GM21447 (cell line): ENCODE measurements around the gene JAM3.

Source experiments
- ATAC-seq: cut with Tn5 transposase; IDR thresholded peaks from one replicate; pipeline ENCODE4 v1.9.1; 2021; ENCODE audit not compliant: unreplicated experiment

Gene JAM3

DNA sequence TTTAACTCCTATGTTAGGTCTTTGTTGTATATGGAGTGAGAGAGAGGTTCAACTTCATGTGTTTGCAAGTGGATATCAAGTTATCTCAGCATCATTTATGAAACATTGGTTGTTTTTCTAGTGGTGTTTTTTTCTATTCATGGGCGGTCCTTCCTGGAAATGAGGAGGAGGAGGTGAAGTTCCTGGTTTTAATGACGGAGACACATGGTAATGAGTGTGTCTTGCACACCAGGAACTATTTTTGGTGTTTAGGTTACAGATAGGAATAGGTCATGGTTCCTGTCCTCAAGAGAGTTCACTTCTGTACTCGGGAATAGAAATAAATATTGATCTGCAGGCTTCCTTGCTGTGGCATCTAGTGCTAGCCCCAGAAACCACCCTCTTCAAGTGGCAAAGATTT is 74.9 kb downstream of the JAM3 start:
- ATAC-seq, result no peak

DNA sequence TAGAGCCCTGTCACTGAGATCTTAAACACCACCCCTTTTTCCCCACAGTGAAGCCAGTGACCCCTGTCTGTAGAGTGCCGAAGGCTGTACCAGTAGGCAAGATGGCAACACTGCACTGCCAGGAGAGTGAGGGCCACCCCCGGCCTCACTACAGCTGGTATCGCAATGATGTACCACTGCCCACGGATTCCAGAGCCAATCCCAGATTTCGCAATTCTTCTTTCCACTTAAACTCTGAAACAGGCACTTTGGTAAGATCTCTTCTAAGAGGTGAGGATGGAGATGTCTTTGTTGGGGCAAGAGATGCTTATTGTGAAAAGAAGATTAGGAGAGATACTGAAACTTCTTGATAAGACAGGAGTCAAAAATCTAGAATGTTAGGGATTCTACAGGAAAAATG is 75.9 kb downstream of the JAM3 start:
- ATAC-seq, result no peak

DNA sequence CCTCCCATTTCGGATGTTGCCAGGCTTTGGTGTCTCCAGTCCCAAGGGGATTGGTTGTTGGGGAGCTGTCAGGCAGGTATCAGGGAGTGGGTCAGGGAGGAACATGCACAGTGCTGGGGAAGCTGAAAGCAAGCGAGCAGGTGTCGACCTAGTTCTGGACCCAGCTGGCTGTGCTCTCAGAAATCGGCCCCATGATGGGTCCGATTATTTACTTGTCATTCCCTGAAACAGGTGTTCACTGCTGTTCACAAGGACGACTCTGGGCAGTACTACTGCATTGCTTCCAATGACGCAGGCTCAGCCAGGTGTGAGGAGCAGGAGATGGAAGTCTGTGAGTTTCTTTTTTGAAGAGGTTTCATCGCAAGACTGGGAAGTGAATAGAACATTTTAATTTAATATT is 76.8 kb downstream of the JAM3 start:
- no peak for ATAC-seq

DNA sequence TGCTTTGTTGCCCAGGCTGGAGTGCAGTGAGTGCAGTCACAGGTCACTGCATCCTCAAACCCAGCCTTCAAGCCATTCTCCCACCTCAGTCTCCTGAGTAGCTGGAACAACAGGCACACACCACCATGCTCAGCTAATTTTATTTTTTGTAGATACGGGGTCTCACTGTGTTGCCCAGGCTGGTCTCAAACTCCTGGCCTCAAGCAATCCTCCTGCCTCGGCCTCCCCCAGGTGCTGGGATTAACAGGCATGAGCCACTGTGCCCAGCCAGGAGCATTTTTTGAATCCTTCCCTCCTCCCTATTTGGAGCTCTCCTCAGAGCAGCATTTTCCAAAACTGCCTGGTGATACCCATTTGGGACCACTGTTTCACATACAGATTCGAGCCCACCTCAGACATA is 77.7 kb downstream of the JAM3 start:
- no peak for ATAC-seq

DNA sequence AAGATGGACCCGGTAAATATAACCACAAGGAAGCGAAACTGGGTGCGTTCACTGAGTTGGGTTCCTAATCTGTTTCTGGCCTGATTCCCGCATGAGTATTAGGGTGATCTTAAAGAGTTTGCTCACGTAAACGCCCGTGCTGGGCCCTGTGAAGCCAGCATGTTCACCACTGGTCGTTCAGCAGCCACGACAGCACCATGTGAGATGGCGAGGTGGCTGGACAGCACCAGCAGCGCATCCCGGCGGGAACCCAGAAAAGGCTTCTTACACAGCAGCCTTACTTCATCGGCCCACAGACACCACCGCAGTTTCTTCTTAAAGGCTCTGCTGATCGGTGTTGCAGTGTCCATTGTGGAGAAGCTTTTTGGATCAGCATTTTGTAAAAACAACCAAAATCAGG is 80.5 kb downstream of the JAM3 start:
- no peak for ATAC-seq

DNA sequence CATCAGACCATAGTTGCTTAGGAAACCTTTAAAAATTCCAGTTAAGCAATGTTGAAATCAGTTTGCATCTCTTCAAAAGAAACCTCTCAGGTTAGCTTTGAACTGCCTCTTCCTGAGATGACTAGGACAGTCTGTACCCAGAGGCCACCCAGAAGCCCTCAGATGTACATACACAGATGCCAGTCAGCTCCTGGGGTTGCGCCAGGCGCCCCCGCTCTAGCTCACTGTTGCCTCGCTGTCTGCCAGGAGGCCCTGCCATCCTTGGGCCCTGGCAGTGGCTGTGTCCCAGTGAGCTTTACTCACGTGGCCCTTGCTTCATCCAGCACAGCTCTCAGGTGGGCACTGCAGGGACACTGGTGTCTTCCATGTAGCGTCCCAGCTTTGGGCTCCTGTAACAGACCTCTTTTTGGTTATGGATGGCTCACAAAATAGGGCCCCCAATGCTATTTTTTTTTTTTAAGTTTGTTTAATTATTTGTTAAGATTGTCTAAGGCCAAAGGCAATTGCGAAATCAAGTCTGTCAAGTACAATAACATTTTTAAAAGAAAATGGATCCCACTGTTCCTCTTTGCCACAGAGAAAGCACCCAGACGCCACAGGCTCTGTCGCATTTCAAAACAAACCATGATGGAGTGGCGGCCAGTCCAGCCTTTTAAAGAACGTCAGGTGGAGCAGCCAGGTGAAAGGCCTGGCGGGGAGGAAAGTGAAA is 81.5 kb downstream of the JAM3 start:
- no peak for ATAC-seq

DNA sequence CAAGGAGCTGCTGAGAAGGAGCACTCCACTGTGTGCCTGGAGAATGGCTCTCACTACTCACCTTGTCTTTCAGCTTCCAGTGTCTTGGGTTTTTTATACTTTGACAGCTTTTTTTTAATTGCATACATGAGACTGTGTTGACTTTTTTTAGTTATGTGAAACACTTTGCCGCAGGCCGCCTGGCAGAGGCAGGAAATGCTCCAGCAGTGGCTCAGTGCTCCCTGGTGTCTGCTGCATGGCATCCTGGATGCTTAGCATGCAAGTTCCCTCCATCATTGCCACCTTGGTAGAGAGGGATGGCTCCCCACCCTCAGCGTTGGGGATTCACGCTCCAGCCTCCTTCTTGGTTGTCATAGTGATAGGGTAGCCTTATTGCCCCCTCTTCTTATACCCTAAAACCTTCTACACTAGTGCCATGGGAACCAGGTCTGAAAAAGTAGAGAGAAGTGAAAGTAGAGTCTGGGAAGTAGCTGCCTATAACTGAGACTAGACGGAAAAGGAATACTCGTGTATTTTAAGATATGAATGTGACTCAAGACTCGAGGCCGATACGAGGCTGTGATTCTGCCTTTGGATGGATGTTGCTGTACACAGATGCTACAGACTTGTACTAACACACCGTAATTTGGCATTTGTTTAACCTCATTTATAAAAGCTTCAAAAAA is 82.3 kb downstream of the JAM3 start:
- ATAC-seq, result no peak

DNA sequence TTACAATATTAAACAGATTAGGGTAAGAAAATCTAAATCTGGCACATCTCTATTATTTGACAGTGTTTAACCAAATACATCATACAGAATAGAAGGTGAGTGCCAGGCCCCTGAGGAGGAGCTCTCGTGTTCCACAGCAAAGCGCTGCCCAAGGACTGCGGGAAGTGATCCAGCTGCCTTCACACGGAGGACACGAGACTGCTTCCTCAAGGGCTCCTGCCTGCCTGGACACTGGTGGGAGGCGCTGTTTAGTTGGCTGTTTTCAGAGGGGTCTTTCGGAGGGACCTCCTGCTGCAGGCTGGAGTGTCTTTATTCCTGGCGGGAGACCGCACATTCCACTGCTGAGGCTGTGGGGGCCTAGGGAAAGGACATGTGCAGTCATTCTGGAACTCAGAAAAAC is 83.8 kb downstream of the JAM3 start:
- ATAC-seq, result no peak

DNA sequence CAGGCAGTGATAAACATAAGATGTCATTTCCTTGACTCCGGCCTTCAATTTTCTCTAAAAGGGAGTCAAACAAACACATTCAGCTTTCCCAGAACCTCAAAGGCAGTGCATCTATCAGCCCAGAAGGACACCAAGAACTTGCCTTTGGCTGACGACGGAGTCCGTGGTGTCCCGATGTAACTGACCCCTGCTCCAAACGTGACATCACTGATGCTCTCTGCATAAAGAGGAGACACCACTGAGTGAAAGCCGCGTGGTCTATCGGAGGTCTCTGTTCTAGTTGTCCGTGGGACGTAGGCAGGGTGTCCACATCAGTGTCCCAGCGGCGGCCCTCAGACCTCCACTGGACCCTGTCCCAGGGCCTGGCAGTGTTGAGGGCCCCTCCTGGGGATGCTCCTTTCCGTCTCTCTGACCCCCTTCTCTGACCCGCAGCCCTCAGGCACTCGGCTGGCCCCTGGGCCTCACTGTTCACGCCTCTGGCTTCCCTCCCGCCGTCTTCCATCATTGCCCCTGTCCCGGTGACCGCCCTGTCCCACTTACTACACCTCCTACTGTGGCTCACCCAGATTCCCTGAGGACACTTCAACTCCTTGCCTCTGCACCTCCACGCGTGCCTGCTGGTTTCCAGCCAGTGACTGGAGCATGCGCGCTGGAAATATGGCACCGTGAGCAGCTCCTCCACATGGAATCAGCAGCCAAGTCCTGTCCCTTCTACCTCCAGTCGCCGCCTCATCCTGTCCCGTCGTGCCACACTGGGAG is 84.5 kb downstream of the JAM3 start:
- no peak for ATAC-seq

DNA sequence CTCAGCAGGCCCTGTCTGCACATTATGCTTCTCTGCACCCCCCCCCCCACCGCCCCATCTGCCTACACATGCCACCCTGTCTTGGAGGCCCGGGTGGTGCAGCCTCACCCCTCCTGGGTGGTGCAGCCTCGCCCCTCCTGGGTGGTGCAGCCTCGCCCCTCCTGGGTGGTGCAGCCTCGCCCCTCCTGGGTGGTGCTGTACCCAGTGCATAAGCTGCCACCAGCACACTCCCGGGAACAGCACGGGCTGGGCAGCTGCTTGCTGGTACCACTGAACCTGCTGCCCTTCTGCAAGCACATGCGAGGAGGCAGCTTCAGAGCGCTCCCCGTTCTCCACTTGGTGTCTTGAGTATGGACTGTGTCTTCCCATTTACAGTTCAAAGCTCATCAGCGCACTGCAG is 85.6 kb downstream of the JAM3 start:
- ATAC-seq, result no peak

DNA sequence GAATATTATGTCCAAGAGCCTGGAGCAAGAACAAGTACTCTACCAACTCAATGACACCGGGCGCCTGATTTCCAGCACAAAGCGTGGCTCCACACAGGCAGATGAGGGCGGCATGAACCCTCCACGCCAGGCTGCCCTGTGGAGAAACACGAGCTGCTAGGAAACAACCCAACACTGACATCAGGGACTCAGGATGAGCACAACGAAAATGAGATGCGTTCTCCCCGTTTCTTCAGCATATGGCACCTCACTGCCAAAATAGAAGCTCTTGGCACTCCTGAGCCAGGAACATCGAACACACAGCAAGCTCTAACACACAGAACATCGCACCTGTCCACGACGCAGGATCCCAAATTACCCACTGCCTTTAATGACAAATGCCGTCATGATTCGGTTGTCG is 86.6 kb downstream of the JAM3 start:
- ATAC-seq, result no peak

DNA sequence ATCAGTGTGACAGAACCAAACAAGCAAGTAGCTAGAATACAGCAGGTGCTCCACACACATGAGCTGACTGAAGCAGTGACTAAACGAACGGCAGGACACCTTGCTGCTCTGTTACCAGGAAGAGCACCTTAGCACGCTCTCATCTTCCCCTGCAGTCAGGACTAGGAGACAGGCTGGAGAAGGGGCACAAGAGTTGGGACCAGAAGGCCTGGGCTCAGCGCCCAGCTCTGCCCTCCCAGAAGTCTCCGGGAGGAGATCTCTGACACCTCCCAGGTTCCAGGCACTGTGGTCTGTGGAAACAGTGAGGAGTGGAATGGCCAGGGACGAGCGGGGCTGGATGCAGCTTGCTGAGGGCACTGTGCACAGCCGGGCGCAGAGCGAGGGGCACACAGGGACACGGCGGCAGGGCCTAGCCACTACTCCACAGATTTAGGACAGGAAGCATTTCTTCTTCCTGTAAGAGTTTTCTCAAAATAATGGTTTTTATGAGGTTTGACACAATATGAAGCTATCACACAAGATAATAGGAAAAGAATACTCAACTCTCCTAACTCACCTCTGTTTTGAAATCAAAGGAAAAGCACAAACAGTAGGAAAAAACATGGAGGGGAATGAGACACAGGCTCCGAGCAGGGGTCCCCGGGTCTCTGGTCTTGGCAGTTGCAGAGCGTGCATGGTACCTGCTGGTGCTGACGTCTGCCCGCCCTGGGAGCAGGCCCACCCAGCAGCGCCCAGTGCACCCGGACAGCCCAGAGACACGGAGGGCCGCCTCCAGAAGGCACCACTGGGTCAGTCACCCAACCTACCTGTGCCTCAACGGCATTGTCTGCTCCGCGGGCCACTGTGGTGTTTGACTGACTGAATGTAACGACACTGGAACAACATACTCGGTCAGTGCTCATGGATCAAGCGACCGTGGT is 87.3 kb downstream of the JAM3 start:
- ATAC-seq, result no peak

DNA sequence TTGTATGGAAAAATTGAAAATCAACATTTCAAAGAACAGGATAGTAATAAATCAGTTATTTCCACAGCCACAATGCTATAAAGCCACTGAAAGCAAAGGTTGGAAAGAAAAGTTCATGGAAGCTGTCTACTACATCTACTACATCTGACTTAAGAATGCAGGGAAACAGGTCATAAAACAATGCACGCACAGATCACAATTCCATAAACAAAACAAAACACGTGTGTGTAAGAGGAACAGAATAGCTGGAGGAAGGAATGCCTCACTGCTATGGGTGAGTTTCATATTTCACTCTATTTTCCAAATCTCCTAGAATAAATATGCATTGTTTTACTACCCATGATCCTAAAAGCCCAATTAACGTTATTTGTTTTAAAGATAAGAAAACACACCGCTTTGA is 88.6 kb downstream of the JAM3 start:
- ATAC-seq, result no peak

DNA sequence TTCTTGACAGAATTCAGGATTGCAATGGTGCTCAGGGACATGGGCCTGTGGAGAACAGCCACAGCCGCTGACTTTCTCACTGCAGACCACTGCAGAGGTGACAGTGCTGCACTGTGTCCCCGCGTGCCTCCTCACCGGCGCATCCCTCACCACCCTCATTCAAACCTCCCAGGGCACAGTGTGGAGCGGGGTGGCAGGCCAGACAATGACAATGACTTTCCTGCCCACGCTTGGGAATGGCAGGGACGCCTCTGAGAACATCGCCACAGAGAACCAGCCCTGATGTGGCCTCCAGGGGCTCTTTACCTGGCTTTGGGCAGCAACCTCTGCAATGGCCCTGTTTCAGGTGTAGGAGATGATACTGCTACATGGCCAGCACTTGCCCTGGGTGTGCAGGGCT is 89.2 kb downstream of the JAM3 start:
- ATAC-seq, result no peak

DNA sequence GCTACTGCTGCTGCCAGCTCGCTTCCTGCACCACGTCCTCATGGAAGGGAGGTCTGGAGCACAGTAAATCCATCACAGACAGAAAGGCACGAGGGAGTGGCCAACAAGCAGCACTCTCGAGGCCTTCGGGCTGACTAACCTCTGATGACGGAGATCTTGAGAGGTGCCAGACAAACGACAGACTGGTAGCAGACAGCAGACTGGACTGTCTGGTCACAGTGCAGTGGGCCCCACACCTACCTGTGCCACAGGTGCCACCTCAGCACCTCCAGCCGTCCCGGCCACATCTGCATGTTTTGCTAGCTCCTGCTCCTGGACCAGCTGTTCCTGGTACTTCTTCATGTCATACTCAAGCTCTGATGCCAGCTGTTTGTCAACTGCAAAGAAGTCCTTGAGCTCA is 90.8 kb downstream of the JAM3 start:
- ATAC-seq, result no peak

DNA sequence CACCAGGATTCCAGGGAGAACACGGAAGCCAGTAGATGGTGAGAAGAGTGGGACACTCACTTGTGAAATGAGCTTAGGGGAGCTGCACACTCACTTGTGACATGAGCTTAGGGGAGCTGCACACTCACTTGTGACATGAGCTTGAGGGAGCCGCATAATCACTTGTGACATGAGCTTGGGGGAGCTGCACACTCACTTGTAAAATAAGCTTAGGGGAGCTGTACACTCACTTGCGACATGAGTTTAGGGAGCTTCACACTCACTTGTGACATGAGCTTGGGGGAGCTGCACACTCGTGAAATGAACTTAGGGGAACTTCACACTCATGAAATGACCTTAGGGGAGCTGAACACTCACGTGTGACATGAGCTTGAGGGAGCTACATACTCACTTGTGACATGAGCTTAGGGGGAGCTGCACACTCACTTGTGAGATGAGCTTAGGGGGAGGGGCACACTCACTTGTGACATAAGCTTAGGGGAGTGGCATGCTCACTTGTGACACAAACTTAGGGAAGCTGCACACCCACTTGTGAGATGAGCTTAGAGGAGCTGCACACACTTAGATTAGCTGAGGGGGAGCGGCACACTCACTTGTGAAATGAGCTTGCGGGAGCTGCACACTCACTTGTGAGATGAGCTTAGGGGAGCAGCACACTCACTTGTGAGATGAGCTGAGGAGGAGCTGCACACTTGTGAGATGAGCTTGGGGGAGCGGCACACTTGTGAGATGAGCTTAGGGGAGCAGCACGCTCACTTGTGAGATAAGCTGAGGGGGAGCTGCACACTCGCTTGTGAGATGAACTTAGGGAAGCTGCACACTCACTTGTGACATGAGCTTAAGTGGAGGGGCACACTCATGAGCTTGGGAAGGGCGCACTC is 95.9 kb downstream of the JAM3 start:
- no peak for ATAC-seq

DNA sequence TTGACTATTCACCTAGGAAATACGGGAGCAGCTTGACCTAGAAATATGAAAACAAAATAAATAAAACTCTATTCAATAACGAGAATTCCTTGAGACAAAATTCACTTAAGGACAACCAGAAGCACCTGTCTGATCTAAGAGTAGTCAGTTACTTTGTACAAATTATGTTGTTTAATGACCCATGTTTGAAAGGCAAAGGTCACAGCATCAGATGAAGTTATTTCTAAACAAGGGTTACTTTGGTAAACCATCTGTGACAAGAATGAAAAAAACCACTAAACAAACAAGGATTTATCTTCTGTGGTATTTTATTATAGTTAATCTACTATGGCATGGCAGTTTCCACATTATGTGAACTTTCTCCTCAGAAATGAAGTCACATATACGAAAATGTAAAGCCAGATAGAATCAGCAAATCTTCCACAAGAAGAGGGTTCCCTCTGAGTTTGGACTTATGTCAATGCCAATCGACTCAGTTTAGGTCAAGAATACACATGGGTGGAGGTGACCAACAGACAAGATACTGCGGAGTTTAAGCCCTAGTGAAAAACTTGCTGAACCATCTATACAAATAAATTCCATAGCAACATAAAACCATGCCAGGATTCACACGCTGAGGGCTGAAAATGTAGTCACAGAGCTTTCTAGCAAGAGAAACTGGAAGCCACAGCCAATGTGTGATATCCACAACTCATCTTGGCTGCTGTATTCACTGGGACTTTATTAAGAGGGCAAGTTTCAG is 101.5 kb downstream of the JAM3 start:
- ATAC-seq, result no peak

DNA sequence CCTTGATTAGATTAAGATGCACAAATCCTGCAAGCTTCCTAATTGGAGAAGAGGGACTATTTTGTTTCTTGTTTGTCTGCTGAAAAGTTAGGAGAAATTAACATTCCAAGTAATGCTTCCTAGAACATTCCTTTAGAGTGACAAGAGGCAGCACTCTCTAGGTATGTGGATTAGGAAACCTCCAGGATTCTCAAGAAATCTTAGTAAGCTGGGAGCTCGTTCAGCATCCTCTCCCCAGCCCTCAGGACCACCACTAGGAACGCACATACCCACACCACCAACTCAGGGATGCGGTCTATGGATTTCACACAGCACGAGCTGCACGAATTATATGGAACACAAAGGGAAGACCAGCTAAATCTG is 102.0 kb downstream of the JAM3 start:
- ATAC-seq, result no peak

DNA sequence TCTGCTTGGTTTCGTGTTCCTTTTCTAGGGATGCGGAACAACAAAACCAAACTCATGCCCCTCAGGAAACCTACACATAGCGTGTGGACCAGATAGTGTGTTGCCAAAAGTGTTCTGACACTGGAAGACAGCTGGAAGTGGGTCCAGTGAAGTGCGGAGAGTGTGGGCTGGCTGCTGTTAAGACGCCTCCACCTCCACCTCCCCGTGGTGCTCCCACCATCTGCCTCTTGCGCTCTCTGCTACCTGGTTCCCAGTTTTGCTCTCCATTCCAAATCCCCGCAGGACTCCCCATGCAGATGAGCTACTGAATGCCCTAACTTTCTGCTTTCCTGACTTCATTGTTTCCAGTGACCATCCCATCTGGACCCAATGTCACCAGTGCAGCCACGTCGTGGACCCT is 103.1 kb downstream of the JAM3 start:
- ATAC-seq, result no peak

DNA sequence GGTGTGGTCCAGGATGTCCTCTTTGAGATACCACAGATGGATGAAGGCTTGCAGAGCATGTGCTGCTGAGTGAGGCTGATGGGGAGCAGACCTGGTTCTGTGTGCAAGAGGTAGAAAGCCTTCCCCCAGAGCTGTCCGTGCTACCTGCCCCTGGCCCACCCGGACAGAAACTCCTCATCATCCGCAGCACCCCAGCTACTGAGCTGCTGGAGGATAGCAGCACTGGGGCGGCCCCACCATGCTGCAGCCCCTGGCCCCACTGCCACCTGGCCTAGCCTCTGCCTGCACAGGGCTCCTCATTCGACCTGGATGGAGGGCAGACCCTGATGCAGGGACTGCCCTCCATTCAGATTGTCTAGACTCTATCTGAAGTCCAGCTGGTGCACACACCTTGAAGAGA is 104.4 kb downstream of the JAM3 start:
- no peak for ATAC-seq
